HG03378 (cell line): ENCODE measurements around the gene TNRC6B.
"Not testable (repeated sequence)": the region's sequence is repeated elsewhere in the genome, so short reads cannot be mapped to it uniquely, and the experiment has no call there.

ENCODE experiments used
- ATAC-seq: cut with Tn5 transposase; IDR thresholded peaks from one replicate; pipeline ENCODE4 v1.9.1; 2021; ENCODE audit warnings: mild to moderate bottlenecking, moderate library complexity; ENCODE audit not compliant: unreplicated experiment

The TNRC6B gene

DNA sequence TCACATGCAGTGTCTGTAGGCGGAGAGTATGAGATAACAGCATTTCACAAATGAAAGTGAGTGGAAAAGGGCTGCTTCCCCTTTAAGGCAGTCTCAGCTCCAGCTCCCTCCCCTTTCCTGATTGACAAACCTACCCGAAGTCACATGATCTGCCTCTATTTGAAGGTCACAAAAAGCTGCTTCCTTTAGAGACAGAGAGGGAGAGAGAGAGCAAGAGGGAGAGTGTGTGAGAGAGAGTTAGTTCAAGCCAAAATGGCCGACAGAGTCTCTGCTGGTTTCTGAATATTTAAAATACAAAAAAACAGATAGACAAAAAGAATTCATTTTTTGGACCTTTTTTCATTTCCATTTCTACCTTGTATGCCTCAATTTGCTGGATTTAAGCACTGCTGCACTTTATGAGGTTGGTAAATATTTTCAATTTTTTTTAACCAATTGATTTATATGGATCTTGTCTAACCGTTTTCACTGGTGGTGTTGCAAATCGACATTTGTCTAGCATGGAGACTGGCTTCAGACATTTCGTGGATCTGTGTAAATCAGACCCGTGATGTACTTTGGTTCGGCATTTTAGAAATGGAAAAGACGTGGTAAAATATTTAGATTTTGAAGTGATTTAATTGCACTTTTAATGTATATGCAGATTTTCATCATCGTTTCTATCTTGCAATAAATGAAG, at the start of gene TNRC6B:
Gene TNRC6B, plus strand, starts transcription at position 188 of the 679 bp plus-strand sequence. Its CDS starts 211 bp downstream, at position 399.
- peak; percentile 88 for ATAC-seq

DNA sequence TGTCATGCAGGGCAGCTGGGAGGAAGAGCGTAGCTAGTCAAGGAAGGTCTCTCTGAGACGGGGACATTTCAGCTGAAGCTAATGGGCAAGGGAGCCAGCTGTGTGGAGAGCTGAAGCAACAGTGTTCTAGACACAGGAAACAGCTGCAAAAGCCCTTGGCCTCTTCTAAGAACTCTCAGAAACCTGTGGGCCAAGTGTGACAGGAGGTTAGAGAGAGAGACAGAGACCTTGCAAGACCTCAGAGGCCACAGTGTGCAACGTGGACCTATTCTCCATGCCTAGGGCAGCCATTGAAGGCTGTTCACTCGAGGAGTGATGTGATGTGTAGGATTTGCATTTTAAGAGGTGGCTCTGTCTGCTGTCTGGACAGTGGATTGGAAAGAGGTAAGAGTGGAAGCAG, 48.7 kb upstream of the TNRC6B start:
- ATAC-seq = no peak

DNA sequence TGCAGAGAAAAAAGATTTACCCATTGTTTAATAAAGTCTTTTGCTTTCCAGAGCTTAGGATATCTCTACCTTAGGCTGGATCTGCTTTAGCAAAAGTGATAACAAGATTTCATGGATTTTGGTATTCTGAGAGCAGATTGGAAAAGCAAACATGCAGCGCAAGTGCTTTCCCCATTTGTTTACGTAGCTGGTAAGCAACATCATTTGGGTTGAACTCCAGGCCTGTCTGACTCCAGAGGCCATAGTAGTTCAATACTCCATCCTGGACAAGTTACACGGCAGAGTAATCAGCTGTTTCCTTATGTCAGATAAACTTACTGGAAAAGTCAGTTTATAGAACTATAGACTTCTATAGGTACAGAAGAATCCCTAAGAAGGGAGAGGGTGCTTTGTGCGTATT, 40.6 kb upstream of the TNRC6B start:
- ATAC-seq = no peak

DNA sequence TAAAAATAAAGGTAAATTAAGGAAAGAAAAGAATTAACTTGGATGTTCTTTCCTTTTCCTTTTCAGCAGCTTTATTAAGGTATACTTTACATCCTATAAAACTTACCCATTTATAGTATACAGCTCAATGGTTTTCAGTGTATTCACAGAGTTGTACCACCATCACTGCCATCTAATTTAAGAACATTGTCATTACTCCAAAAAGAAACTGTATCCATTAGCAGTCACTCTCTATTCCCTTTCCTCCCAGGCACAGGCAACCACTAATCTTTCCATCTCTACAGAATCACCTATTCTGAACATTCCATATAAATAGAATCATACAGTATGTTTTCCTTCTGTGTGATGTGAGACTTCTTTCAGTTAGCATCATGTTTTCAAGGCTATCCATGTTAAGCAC, 38.9 kb upstream of the TNRC6B start:
- no peak for ATAC-seq

- ATAC-seq = no peak
Measured at GRCh38 chr22:40147388-40148176, 30.1 kb upstream of the TNRC6B start.

GRCh38 chr22:40153192-40153591, 24.5 kb upstream of the TNRC6B start:
- ATAC-seq = no peak

DNA sequence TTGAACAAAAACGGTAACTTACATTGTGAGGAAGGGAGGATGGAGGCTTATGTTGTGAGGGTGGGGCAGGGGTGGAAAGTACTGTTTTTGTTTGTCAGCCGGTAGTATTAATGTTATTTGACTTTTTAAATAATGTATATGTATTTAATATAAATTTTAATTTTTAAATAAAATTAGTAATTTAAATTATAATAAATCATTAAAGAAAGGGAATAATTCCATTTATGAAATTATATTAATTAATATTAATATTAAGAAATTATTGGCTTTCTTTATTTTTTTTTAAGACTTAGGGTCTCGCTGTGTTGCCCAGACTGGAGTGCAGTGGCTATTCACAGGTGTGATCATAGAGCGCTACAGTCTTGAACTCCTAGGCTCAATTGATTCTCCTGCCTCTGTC, 24.0 kb upstream of the TNRC6B start:
- ATAC-seq = no peak

DNA sequence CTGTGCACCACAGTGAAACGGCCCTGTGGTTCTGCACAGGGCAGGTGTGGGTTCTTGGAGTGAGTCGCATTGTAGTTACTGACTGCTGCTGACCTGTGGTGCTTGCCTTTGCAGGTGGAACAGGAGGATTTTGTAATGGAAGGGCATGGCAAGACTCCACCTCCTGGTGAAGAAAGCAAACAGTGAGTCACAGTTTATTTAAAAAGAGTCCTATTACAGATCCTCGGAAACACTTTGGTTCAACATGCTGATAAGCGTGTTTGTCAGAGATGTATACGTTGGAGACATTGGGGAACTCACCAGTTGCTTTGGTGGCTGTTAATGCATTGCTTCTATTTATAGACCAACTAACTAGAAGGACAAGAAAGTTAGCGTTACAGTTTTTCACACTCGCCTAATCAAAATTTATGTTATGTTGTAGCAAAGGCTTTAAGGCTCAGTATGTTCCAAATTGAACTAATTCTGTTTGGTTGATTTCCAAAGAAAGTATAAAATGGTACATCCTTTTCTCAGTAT, 21.7 kb upstream of the TNRC6B start:
- no peak for ATAC-seq

DNA sequence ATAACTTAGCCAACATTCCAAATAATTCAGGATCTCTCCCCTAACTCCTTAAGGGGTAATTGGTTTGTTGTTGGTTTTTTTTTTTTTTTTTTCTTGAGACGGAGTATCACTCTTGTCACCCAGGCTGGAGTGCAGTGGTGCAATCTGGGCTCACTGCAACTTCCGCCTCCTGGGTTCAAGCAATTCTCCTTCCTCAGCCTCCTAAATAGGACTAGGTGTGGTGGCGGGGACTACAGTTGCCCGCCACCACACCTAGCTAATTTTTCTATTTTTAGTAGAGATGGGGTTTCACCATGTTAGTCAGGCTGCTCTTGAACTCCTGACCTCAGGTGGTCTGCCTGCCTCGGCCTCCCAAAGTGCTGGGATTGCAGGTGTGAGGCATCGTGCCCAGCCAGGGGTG, 21.0 kb upstream of the TNRC6B start:
- not testable (repeated sequence) for ATAC-seq

DNA sequence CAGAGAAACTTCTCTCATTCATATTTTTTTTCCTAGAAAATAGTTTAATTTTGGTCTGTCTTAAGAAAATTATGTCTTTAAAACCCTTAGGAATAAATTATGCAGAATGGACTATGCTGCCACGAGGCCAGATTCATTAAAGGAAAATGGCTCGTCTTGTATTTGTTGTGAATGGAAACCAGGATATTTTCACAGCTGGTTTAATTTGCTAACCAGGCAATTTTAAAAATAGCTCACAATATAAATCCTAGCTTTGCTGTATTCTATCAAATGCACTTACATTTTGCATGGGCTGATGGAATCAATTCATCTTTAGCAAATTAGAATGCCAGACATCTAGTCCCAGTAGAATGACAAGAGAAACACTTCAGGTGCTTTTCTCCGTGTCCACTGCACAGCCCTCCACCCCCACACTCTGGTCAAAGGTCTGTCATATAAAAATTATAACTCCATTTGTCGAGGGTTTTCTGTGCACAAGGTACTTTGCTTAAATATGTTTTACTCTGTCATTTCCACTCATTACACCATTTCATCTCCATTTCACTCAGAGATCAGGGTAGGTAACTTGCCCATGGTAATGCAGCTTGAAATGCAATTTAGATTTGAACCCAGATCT, 20.3 kb upstream of the TNRC6B start:
- ATAC-seq = no peak

- ATAC-seq = no peak
Measured at GRCh38 chr22:40161194-40161593, 16.5 kb upstream of the TNRC6B start.

DNA sequence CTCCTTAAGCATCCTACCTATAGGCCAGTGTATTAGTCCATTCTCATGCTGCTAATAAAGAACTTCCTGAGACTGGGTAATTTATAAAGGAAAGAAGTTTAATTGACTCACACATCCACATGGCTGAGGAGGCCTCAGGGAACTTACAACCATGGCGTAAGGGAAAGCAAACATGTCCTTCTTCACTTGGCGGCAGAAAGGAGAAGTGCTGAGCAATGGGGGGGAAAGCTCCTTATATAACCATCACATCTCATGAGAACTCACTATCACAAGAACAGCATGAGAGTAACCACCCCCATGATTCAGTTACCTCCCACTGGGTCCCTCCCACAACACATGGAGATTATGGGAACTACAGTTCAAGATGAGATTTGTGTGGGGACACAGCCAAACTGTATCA, 12.2 kb upstream of the TNRC6B start:
- not testable (repeated sequence) for ATAC-seq

GRCh38 chr22:40175611-40176244, 2.0 kb upstream of the TNRC6B start:
- ATAC-seq = no peak

- ATAC-seq = no peak
Measured at GRCh38 chr22:40176921-40177737, 596 bp upstream of the TNRC6B start.

GRCh38 chr22:40178417-40179409, 988 bp downstream of the TNRC6B start:
- no peak for ATAC-seq

DNA sequence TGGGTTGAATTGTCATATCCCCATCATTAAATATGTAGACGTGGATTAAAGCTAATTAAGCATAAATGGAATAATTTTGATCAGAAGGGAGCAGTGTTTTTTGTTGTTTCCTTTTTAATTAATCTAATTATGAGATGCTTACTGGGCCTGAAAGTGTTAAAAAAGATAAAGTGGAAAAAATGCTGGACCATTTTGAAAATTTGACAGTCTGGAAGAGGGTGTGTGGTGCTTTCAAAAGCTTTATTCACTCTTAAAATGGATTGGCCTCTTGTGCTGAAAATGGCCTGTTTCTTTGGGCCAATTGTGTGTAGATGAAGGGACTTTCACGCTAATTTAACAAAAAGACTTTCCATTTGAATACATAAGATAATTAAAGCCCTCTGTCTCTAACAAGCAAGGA, 1.8 kb downstream of the TNRC6B start:
- no peak for ATAC-seq

GRCh38 chr22:40180403-40180802, 2.7 kb downstream of the TNRC6B start:
- ATAC-seq = no peak

DNA sequence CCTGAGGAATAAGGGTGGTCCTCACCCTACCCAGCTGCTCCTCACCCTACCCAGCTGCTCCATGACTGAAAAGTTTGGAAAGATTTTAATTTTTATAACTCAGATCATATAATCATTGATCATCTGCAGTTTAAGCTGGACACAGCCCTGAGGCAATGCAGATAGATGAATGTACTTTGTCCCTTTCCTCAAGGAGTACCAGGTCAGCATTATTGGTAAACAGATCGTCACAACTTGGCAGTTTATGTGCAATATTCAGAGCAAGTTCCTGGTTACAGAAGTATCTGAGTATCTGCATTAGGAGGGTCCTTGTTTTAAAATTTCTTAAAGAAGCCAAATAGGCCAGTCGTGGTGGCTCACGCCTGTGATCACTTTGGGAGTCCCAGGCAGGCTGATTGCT, 3.6 kb downstream of the TNRC6B start:
- no peak for ATAC-seq

- no peak for ATAC-seq
Measured at GRCh38 chr22:40182231-40182835, 4.6 kb downstream of the TNRC6B start.
